OCI-LY7 (cell line): ENCODE results near the gene PACS1. TPM values are rescaled to one million over a fixed set of nuclear protein-coding genes. Genes with fewer than 3 reads are reported as not detected.

Experiments
- BruUV-seq: library from RNA; stranded (reverse); fragments of 400-500 nt; replicated peaks from 2 replicates; lab custom pipeline; 2021; lab: Mats Ljungman, UMichigan
- CTCF ChIA-PET: fragments of 300-600 bp; sonication (Branson Sonifier 250); formaldehyde crosslinking; loops from one replicate; lab custom pipeline; 2022; ENCODE audit warnings: antibody characterized with exemption; ENCODE audit not compliant: unreplicated experiment; lab: Charles Lee
- POLR2A ChIA-PET: fragments of 300-600 bp; sonication (Branson Sonifier 250); formaldehyde crosslinking; loops from one replicate; lab custom pipeline; 2022; ENCODE audit warnings: antibody characterized with exemption; lab: Charles Lee
- DNase-seq: peaks from one replicate; pipeline ENCODE4 v3.0.0-alpha.2; 2015; ENCODE audit warnings: low spot score
- H2AFZ ChIP-seq: fragments of 200-600 bp; sonication (generic), shearing (Covaris generic); 2 replicates; pipeline ENCODE4 v1.6.1; 2014; ENCODE audit warnings: mild to moderate bottlenecking, antibody characterized with exemption, low read length, moderate library complexity
- H3K27ac ChIP-seq: fragments of 200-600 bp; sonication (generic); 2 replicates; pipeline ENCODE4 v1.5.1; 2014; ENCODE audit warnings: mixed run types, low read depth, mild to moderate bottlenecking, moderate library complexity, low read length, inconsistent platforms; ENCODE audit not compliant: poor library complexity, severe bottlenecking
- H3K36me3 ChIP-seq: fragments of 200-600 bp; sonication (generic); 2 replicates; pipeline ENCODE4 v1.6.1; 2014; ENCODE audit warnings: mild to moderate bottlenecking, antibody characterized with exemption, low read length, moderate library complexity, mixed read lengths; ENCODE audit not compliant: insufficient read depth
- H3K4me1 ChIP-seq: fragments of 200-600 bp; sonication (generic); 2 replicates; pipeline ENCODE4 v1.5.1; 2014; ENCODE audit warnings: mild to moderate bottlenecking, low read length; ENCODE audit not compliant: insufficient read depth, poor library complexity, severe bottlenecking
- H3K4me2 ChIP-seq: fragments of 200-600 bp; sonication (generic); 2 replicates; pipeline ENCODE4 v1.6.1; 2014; ENCODE audit warnings: mild to moderate bottlenecking, low read length
- H3K4me3 ChIP-seq: fragments of 200-600 bp; sonication (generic); 2 replicates; pipeline ENCODE4 v1.5.1; 2014; ENCODE audit warnings: mild to moderate bottlenecking, low read depth, low read length; ENCODE audit not compliant: poor library complexity, severe bottlenecking
- H3K79me2 ChIP-seq: fragments of 200-600 bp; sonication (generic); 2 replicates; pipeline ENCODE4 v1.6.1; 2016; ENCODE audit warnings: low read depth, mild to moderate bottlenecking, low read length, moderate library complexity, mixed read lengths; ENCODE audit not compliant: insufficient read depth
- H3K9me2 ChIP-seq: fragments of 200-600 bp; sonication (generic); 2 replicates; pipeline ENCODE4 v1.6.1; 2016; ENCODE audit warnings: mild to moderate bottlenecking, low read length, mixed read lengths; ENCODE audit not compliant: insufficient read depth
- H3K9me3 ChIP-seq: fragments of 200-600 bp; sonication (generic); 2 replicates; pipeline ENCODE4 v1.6.1; 2014; ENCODE audit warnings: mild to moderate bottlenecking, mixed run types, low read length, mixed read lengths
- H4K20me1 ChIP-seq: fragments of 200-600 bp; sonication (generic); 2 replicates; pipeline ENCODE4 v1.6.1; 2014; ENCODE audit warnings: mild to moderate bottlenecking, antibody characterized with exemption, low read length, moderate library complexity, mixed read lengths; ENCODE audit not compliant: insufficient read depth
- CTCF ChIP-seq: fragments of 200-600 bp; sonication (generic); conservative IDR thresholded peaks from 2 replicates; pipeline ENCODE4 v1.5.1; 2014; ENCODE audit warnings: mild to moderate bottlenecking, antibody characterized with exemption, low read length, moderate library complexity, mixed read lengths
- EZH2phosphoT487 ChIP-seq: fragments of 200-600 bp; sonication (generic); IDR thresholded peaks from 2 replicates; pipeline ENCODE4 v1.6.1; 2018; ENCODE audit warnings: low read depth, borderline replicate concordance, mild to moderate bottlenecking, mixed run types, antibody characterized with exemption, low read length, moderate library complexity, mixed read lengths
- intact Hi-C: fragments of 100-400 bp; cut with micrococcal nuclease; formaldehyde crosslinking; loops from one replicate; pipeline ENCODE4 v1.10.0; 2022; ENCODE audit not compliant: unreplicated experiment
- total RNA-seq, 2 experiments: library from RNA; depleted of rRNA in 1 of 2; stranded (reverse); fragments of >200 nt in 1 of 2; shearing (Covaris generic) in 1 of 2; gene quantifications; 2 replicates each; pipeline ENCODE4 v1.2.3, GENCODE V29; 2014 to 2022

Gene PACS1
- total RNA-seq, 2 experiments from 2014 or later = 23.7 to 52.5 TPM

GRCh38 chr11:66272596-66272995, 202.5 kb downstream of the PACS1 start:
- H3K27ac ChIP-seq = no peak overlapping the region
- H3K4me2 ChIP-seq = no peak overlapping the region
- H3K36me3 ChIP-seq = peaks cover 56% of the 10 kb centered on the region
- H3K9me2 ChIP-seq = no peaks in the 10 kb centered on the region
- intact Hi-C loops = no loop called here
- H3K79me2 ChIP-seq = peaks cover 24% of the 10 kb centered on the region
- DNase-seq = no peak
- no peaks in the 10 kb centered on the region for H4K20me1 ChIP-seq
- CTCF ChIA-PET = no interaction called here
- no peak overlapping the region for H2AFZ ChIP-seq
- POLR2A ChIA-PET = no interaction called here
- no peak overlapping the region for H3K4me3 ChIP-seq
- no peaks in the 10 kb centered on the region for H3K9me3 ChIP-seq
- no TSS peak for BruUV-seq
- TF ChIP-seq EZH2phosphoT487 (no peak), CTCF (no peak)
- peaks cover 20% of the 10 kb centered on the region for H3K4me1 ChIP-seq

GRCh38 chr11:66274219-66274618, 204.1 kb downstream of the PACS1 start:
- POLR2A ChIA-PET = no interaction called here
- no peaks in the 10 kb centered on the region for H3K9me2 ChIP-seq
- H3K4me3 ChIP-seq = no peak overlapping the region
- H3K4me2 ChIP-seq = no peak overlapping the region
- H3K4me1 ChIP-seq = peaks cover 18% of the 10 kb centered on the region
- no peaks in the 10 kb centered on the region for H3K9me3 ChIP-seq
- BruUV-seq = no TSS peak
- H3K79me2 ChIP-seq = peaks cover 18% of the 10 kb centered on the region
- intact Hi-C loops = no loop called here
- no peak overlapping the region for H3K27ac ChIP-seq
- TF ChIP-seq EZH2phosphoT487 (no peak), CTCF (no peak)
- no peak for DNase-seq
- H4K20me1 ChIP-seq = no peaks in the 10 kb centered on the region
- peaks cover 56% of the 10 kb centered on the region for H3K36me3 ChIP-seq
- CTCF ChIA-PET = no interaction called here
- no peak overlapping the region for H2AFZ ChIP-seq

GRCh38 chr11:66275396-66275795, 205.3 kb downstream of the PACS1 start:
- peaks cover 8% of the 10 kb centered on the region for H3K4me1 ChIP-seq
- peaks cover 6% of the 10 kb centered on the region; the same call in 1 of the 2 replicates for H3K79me2 ChIP-seq
- H3K4me3 ChIP-seq = no peak overlapping the region
- ChIA-PET CTCF (no interaction called here), POLR2A (no interaction called here)
- peaks cover 49% of the 10 kb centered on the region for H3K36me3 ChIP-seq
- H3K9me3 ChIP-seq = no peaks in the 10 kb centered on the region
- H3K9me2 ChIP-seq = no peaks in the 10 kb centered on the region
- no peak overlapping the region for H3K4me2 ChIP-seq
- TF ChIP-seq EZH2phosphoT487 = no peak
- TF ChIP-seq CTCF = no peak
- no TSS peak for BruUV-seq
- intact Hi-C loops = no loop called here
- H3K27ac ChIP-seq = no peak overlapping the region
- H2AFZ ChIP-seq = no peak overlapping the region
- DNase-seq = no peak
- no peaks in the 10 kb centered on the region for H4K20me1 ChIP-seq
